ENCODE results near the gene EFL1.
A peak's percentile ranks its signal among the peaks of the same experiment; 100 is the strongest.

The EFL1 gene

GRCh38 chr15:82130248-82130647, 132.3 kb downstream of the EFL1 start:
- H3K27ac ChIP-seq = peak overlapping the region in 1 of 21 experiments; percentile 25

GRCh38 chr15:82129761-82130160, 132.8 kb downstream of the EFL1 start:
- no peak overlapping the region for H3K4me3 ChIP-seq
- peak overlapping the region in 1 of 21 experiments; percentile 25 for H3K27ac ChIP-seq

More at GRCh38 chr15:82130248-82130647, 132.3 kb downstream of the EFL1 start:
- no peak overlapping the region for H3K4me3 ChIP-seq

GRCh38 chr15:82129149-82129692, 133.3 kb downstream of the EFL1 start:
- Histone ChIP-seq H3K27ac (no peak overlapping the region), H3K4me3 (no peak overlapping the region)

- H3K4me3 ChIP-seq = no peak overlapping the region
- H3K27ac ChIP-seq = peak overlapping the region in 1 of 21 experiments; percentile 9
Measured at GRCh38 chr15:82128401-82129148, 134.0 kb downstream of the EFL1 start.

GRCh38 chr15:82127581-82127980, 135.0 kb downstream of the EFL1 start:
- Histone ChIP-seq H3K4me3 (no peak overlapping the region), H3K27ac (no peak overlapping the region)

GRCh38 chr15:82126346-82126745, 136.2 kb downstream of the EFL1 start:
- no peak overlapping the region for H3K27ac ChIP-seq

GRCh38 chr15:82124331-82125263, 137.9 kb downstream of the EFL1 start:
- Histone ChIP-seq H3K27ac (no peak overlapping the region), H3K4me3 (no peak overlapping the region)

More at GRCh38 chr15:82126346-82126745, 136.2 kb downstream of the EFL1 start:
- H3K4me3 ChIP-seq = no peak overlapping the region

GRCh38 chr15:82122746-82123400, 139.7 kb downstream of the EFL1 start:
- no peak overlapping the region for H3K4me3 ChIP-seq

GRCh38 chr15:82118040-82118439, 144.5 kb downstream of the EFL1 start:
- H3K27ac ChIP-seq = no peak overlapping the region
- no peak overlapping the region for H3K4me3 ChIP-seq

More at GRCh38 chr15:82122746-82123400, 139.7 kb downstream of the EFL1 start:
- peak overlapping the region in 3 of 21 experiments; percentile 25 to 60 (median 54) for H3K27ac ChIP-seq

- H3K4me3 ChIP-seq = no peak overlapping the region
- no peak overlapping the region for H3K27ac ChIP-seq
Measured at GRCh38 chr15:82117296-82117695, 145.2 kb downstream of the EFL1 start.

GRCh38 chr15:82114660-82115059, 147.9 kb downstream of the EFL1 start:
- Histone ChIP-seq H3K4me3 (no peak overlapping the region), H3K27ac (no peak overlapping the region)

GRCh38 chr15:82113106-82113715, 149.3 kb downstream of the EFL1 start:
- H3K27ac ChIP-seq = no peak overlapping the region
- no peak overlapping the region for H3K4me3 ChIP-seq

GRCh38 chr15:82111918-82112317, 150.6 kb downstream of the EFL1 start:
- peak overlapping the region in 4 of 21 experiments; percentile 4 to 53 (median 18) for H3K27ac ChIP-seq
- no peak overlapping the region for H3K4me3 ChIP-seq

GRCh38 chr15:82110144-82110543, 152.4 kb downstream of the EFL1 start:
- Histone ChIP-seq H3K27ac (no peak overlapping the region), H3K4me3 (no peak overlapping the region)

GRCh38 chr15:82108489-82109078, 153.9 kb downstream of the EFL1 start:
- Histone ChIP-seq H3K27ac (no peak overlapping the region), H3K4me3 (no peak overlapping the region)

GRCh38 chr15:82106679-82107078, 155.9 kb downstream of the EFL1 start:
- Histone ChIP-seq H3K27ac (no peak overlapping the region), H3K4me3 (no peak overlapping the region)

- H3K27ac ChIP-seq = peak overlapping the region in 1 of 21 experiments; percentile 47
- no peak overlapping the region for H3K4me3 ChIP-seq
Measured at GRCh38 chr15:82105451-82106215, 156.9 kb downstream of the EFL1 start.

GRCh38 chr15:82103468-82103867, 159.1 kb downstream of the EFL1 start:
- H3K4me3 ChIP-seq = no peak overlapping the region
- no peak overlapping the region for H3K27ac ChIP-seq

Data from skin epidermis (tissue), 12 donors.